ENCODE measurements around the gene ULK1.
A peak's percentile ranks its signal among the peaks of the same experiment; 100 is the strongest.

ULK1 gene

DNA sequence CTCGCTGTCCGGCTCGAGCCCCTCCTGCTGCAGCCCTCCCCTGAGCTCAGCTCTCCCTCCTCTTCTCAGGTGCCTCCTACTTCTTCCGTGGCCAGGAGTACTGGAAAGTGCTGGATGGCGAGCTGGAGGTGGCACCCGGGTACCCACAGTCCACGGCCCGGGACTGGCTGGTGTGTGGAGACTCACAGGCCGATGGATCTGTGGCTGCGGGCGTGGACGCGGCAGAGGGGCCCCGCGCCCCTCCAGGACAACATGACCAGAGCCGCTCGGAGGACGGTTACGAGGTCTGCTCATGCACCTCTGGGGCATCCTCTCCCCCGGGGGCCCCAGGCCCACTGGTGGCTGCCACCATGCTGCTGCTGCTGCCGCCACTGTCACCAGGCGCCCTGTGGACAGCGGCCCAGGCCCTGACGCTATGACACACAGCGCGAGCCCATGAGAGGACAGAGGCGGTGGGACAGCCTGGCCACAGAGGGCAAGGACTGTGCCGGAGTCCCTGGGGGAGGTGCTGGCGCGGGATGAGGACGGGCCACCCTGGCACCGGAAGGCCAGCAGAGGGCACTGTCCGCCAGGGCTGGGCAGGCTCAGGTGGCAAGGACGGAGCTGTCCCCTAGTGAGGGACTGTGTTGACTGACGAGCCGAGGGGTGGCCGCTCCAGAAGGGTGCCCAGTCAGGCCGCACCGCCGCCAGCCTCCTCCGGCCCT is 43.4 kb upstream of the ULK1 start:
- DNase-seq (ENCODE audit: low read depth): no peak
- peak; percentile 69 for TF ChIP-seq CTCF (IDR thresholded peaks at IDR 0.05; ENCODE audit: low read depth, low read length, missing control alignments)
- in situ Hi-C loops (cut with HindIII; ENCODE audit: low sequenced_read_pairs): no loop called here
- no peak overlapping the region for H3K4me3 ChIP-seq (ENCODE audit: low read depth, low read length)

GRCh38 chr12:131851741-131852550 is 42.5 kb upstream of the ULK1 start:
- no peak for TF ChIP-seq CTCF (IDR thresholded peaks at IDR 0.05; ENCODE audit: low read depth, low read length, missing control alignments)
- no peak for DNase-seq (ENCODE audit: low read depth)
- in situ Hi-C loops (cut with HindIII; ENCODE audit: low sequenced_read_pairs): no loop called here
- H3K4me3 ChIP-seq (ENCODE audit: low read depth, low read length): no peak overlapping the region

DNA sequence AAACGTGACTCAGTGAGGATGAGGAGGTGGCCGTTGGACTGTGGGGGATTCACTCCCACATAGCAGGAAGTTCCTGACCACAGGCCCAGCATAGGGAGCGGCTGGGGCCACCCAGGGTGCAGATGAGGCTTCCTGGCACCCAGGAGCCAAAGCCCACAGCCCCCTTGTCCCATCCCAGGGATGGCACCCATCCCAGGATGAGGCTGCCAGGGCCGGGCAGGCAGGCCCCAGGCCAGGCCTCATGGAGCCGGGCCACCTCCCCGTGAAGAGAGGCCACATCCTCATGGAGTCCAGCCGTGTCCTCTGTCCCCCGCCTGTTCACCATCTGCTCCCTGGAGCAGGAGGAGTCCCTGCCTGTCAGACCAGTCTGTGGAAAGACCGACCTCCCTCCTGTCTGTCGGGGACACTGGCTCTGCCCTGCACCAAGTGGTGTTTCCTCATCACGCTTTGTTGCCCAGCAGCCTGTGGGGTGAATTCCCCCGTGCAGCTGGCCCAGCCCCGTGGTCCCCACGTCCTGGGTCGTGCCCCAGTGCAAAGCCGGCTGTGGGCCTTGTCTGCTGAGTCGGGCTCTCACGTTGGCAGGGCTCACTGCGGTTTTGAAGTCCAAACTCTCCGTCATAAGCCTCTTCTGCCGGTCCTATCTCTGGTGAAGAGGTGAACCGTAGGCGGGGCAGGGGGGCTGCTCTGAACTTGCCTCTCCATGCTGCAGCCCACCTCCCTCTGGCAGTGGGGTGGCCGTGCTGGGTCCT is 41.7 kb upstream of the ULK1 start:
- no peak for DNase-seq (ENCODE audit: low read depth)
- H3K4me3 ChIP-seq (ENCODE audit: low read depth, low read length): no peak overlapping the region
- in situ Hi-C loops (cut with HindIII; ENCODE audit: low sequenced_read_pairs): no loop called here
- TF ChIP-seq CTCF (IDR thresholded peaks at IDR 0.05; ENCODE audit: low read depth, low read length, missing control alignments): no peak

GRCh38 chr12:131853832-131854797 is 40.3 kb upstream of the ULK1 start:
- in situ Hi-C loops (cut with HindIII; ENCODE audit: low sequenced_read_pairs): no loop called here
- DNase-seq (ENCODE audit: low read depth): no peak
- TF ChIP-seq CTCF (IDR thresholded peaks at IDR 0.05; ENCODE audit: low read depth, low read length, missing control alignments): no peak
- H3K4me3 ChIP-seq (ENCODE audit: low read depth, low read length): no peak overlapping the region

GRCh38 chr12:131854861-131855476 is 39.5 kb upstream of the ULK1 start:
- no peak for DNase-seq (ENCODE audit: low read depth)
- TF ChIP-seq CTCF (IDR thresholded peaks at IDR 0.05; ENCODE audit: low read depth, low read length, missing control alignments): no peak
- in situ Hi-C loops (cut with HindIII; ENCODE audit: low sequenced_read_pairs): no loop called here
- no peak overlapping the region for H3K4me3 ChIP-seq (ENCODE audit: low read depth, low read length)
